Tibial nerve (tissue), 4 donors: Measurements from ENCODE around the gene COPE. TPM values are rescaled to one million over a fixed set of nuclear protein-coding genes. Genes with fewer than 3 reads are reported as not detected.
"Not testable (repeated sequence)": the region's sequence is repeated elsewhere in the genome, so short reads cannot be mapped to it uniquely, and the experiment has no call there.

Source experiments
- DNase-seq, 2 donors: peaks; one replicate each; pipeline ENCODE4 v3.0.0-alpha.2; 2019; ENCODE audit warnings: low spot score in 2 of 2
- H3K27ac ChIP-seq, 4 donors: fragments of 200-600 bp; sonication (generic) in 3 of 4; one replicate each; pipeline ENCODE4 v1.5.1; 2017 to 2019; ENCODE audit warnings: mild to moderate bottlenecking in 1 of 4
- H3K27me3 ChIP-seq, 2 donors: fragments of 200-600 bp; sonication (generic) in 1 of 2; one replicate each; pipeline versions ENCODE4 v1.5.1 to v1.6.0; 2017 to 2019
- H3K36me3 ChIP-seq, 3 donors: fragments of 200-600 bp; sonication (generic); one replicate each; pipeline ENCODE4 v1.5.1; 2018 to 2019
- H3K4me1 ChIP-seq, 4 donors: fragments of 200-600 bp; sonication (generic) in 3 of 4; one replicate each; pipeline ENCODE4 v1.5.1; 2017 to 2019
- H3K4me3 ChIP-seq, 4 donors: fragments of 200-600 bp; sonication (generic) in 3 of 4; one replicate each; pipeline ENCODE4 v1.5.1; 2017 to 2019; ENCODE audit warnings: mild to moderate bottlenecking in 1 of 4, moderate library complexity in 1 of 4
- H3K9me3 ChIP-seq, 4 donors: fragments of 200-600 bp; sonication (generic) in 3 of 4; one replicate each; pipeline ENCODE4 v1.5.1; 2017 to 2019
- EP300 ChIP-seq, 2 donors: sonication (generic); formaldehyde crosslinking; IDR thresholded peaks; one replicate each; pipeline ENCODE4 v1.6.1; 2017; ENCODE audit warnings: antibody characterized with exemption in 2 of 2, mild to moderate bottlenecking in 1 of 2
- POLR2A ChIP-seq, 2 donors: fragments of 450-650 bp; IDR thresholded peaks; one replicate each; pipeline ENCODE4 v1.6.1; 2017; ENCODE audit warnings: antibody characterized with exemption in 2 of 2, mild to moderate bottlenecking in 2 of 2, moderate library complexity in 2 of 2
- whole genome bisulfite sequencing, 2 donors: methylation state at CpG; one replicate each; pipeline ENCODE4 v1.1.5; 2018; 5-methylcytosine and 5-hydroxymethylcytosine counted together
- total RNA-seq, 4 donors: library from RNA; depleted of rRNA; stranded (reverse); fragments of >200 nt; gene quantifications; one replicate each; pipeline ENCODE4 v1.1.0, GENCODE V29; 2016
- TF ChIP-seq, protein P1 (sequence below), 5 experiments: fragments of 200-600 bp in 3 of 5; fragments of 450-650 bp in 2 of 5; sonication (generic) in 3 of 5; IDR thresholded peaks; one replicate each; pipeline ENCODE4 v1.5.1; 2016 to 2019; ENCODE audit warnings: antibody characterized with exemption in 5 of 5, mild to moderate bottlenecking in 3 of 5, moderate library complexity in 2 of 5

COPE gene
- total RNA-seq, 4 donors from 2014 or later, result 151 to 266 (median 183) TPM

DNA sequence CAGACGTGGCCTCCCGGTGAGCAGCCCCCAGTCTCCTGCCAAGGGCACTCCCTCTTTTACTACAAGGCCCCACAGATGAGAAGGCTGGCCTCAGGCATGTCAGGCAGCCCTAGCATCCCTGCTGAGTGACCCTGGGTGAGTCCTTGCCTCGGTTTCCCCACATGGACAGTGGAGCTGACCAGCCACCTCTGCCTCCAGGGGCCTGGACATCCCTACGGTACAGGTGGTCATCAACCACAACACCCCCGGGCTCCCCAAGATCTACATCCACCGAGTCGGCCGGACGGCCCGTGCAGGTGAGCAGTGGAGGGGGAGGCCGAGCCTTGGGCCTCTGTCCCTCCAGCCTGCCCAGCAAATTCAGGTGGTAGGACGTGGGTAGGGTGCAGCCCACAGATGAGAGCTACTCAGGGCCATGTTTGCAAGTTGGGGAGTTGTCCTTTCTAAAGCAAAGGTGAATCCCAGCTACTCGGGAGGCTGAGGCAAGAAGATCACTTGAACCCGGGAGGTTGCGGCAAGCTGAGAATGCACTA lies 5.6 kb upstream of the COPE start:
- DNase-seq, result no peak
- Histone ChIP-seq H3K4me1 (peaks cover 0 to 16% (median 11%) of the 10 kb centered on the region in 4 donors), H3K27ac (no peak overlapping the region), H3K4me3 (no peak overlapping the region), H3K27me3 (no peaks in the 10 kb centered on the region), H3K9me3 (no peaks in the 10 kb centered on the region), H3K36me3 (peaks cover 0 to 88% (median 21%) of the 10 kb centered on the region in 3 donors)
- TF ChIP-seq EP300 (IDR thresholded peaks at IDR 0.05) (no peak), POLR2A (IDR thresholded peaks at IDR 0.05) (no peak)
- TF ChIP-seq, protein P1, sequence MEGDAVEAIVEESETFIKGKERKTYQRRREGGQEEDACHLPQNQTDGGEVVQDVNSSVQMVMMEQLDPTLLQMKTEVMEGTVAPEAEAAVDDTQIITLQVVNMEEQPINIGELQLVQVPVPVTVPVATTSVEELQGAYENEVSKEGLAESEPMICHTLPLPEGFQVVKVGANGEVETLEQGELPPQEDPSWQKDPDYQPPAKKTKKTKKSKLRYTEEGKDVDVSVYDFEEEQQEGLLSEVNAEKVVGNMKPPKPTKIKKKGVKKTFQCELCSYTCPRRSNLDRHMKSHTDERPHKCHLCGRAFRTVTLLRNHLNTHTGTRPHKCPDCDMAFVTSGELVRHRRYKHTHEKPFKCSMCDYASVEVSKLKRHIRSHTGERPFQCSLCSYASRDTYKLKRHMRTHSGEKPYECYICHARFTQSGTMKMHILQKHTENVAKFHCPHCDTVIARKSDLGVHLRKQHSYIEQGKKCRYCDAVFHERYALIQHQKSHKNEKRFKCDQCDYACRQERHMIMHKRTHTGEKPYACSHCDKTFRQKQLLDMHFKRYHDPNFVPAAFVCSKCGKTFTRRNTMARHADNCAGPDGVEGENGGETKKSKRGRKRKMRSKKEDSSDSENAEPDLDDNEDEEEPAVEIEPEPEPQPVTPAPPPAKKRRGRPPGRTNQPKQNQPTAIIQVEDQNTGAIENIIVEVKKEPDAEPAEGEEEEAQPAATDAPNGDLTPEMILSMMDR (IDR thresholded peaks at IDR 0.05), result no peak
- 90 to 93% methylated on average over 8 to 15 of the region's 15 CpGs for WGBS, 2 donors

DNA sequence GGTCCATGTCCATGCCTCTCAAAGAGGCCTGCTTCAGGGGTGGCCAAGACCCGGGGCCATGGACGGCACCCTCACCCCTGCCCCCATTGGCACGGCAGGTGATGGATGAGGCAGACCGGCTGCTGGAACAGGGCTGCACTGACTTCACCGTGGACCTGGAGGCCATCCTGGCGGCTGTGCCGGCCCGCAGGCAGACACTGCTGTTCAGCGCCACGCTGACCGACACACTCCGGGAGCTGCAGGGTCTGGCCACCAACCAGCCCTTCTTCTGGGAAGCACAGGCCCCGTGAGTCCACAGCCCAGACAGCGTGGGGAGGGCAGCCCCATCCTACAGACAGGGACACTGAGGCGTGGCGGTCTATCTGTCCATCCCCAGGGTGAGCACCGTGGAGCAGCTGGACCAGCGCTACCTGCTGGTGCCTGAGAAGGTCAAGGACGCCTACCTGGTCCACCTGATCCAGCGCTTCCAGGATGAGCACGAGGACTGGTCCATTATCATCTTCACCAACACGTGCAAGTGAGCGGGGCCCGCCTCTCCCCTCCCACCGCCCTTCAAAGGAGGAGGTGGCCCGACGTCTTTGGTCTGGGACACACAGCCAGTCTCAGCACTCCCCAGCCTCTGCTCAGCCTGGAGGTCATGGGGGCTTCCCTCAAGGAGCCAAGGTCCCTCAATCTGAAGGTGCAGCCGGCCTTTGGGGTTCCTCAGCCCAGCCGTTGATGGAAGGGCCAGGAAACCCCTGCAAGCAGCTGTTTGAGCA lies 3.2 kb upstream of the COPE start:
- no peak for DNase-seq
- WGBS, 2 donors, result 85 to 88% methylated on average over 28 of the region's 29 CpGs
- H3K36me3 ChIP-seq, result peaks cover 0 to 65% (median 21%) of the 10 kb centered on the region in 3 donors

DNA sequence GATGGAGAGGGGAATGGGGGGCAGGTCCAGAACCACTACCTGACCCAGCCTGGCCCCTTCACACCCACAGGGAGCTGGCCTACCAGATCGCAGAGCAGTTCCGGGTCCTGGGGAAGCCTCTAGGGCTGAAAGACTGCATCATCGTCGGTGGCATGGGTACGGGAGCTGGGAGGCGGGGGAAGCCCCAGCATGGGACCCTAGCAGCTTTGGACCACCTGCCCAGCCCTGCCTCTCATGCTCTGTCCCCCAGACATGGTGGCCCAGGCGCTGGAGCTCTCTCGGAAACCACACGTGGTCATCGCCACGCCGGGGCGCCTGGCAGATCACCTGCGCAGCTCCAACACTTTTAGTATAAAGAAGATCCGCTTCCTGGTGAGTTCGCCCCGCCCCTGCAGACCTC lies 2.4 kb upstream of the COPE start:
- Histone ChIP-seq H3K4me3 (no peak overlapping the region), H3K36me3 (peaks cover 0 to 57% (median 21%) of the 10 kb centered on the region in 3 donors), H3K9me3 (no peaks in the 10 kb centered on the region), H3K27ac (no peak overlapping the region), H3K27me3 (no peaks in the 10 kb centered on the region), H3K4me1 (peaks cover 0 to 32% (median 19%) of the 10 kb centered on the region in 4 donors)
- no peak for DNase-seq
- WGBS, 2 donors, result 93% methylated on average over 13 to 17 of the region's 17 CpGs
- TF ChIP-seq, protein P1 (IDR thresholded peaks at IDR 0.05), result no peak
- TF ChIP-seq POLR2A (IDR thresholded peaks at IDR 0.05), result no peak

More for the DNA sequence above, 3.2 kb upstream of the COPE start:
- Histone ChIP-seq H3K27ac (no peak overlapping the region), H3K4me3 (no peak overlapping the region), H3K9me3 (no peaks in the 10 kb centered on the region), H3K27me3 (no peaks in the 10 kb centered on the region), H3K4me1 (peaks cover 0 to 29% (median 18%) of the 10 kb centered on the region in 4 donors)
- TF ChIP-seq EP300 (IDR thresholded peaks at IDR 0.05) (no peak), POLR2A (IDR thresholded peaks at IDR 0.05) (no peak)
- TF ChIP-seq, protein P1 (IDR thresholded peaks at IDR 0.05), result no peak

DNA sequence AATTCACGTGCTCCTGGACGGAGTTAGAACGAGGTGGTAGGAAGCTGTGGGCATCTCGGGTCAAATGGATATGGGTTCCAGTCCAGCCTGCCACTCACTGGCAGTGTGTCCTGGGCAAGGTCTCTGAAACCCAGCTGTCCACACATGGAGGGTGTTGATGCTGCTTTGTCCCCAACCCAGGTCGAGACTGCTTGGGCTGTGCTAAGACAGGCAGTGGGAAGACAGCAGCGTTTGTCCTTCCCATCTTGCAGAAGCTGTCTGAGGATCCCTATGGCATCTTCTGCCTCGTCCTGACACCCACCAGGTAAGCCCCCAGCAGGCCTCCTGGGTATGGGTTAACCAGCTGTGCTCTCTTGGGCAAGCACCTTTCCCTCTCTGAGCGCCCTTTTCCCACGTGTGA lies 1.2 kb upstream of the COPE start:
- no peaks in the 10 kb centered on the region for H3K9me3 ChIP-seq
- H3K27me3 ChIP-seq, result no peaks in the 10 kb centered on the region
- DNase-seq, result no peak
- H3K4me3 ChIP-seq, result peak overlapping the region; percentile 78 to 94 (median 82)
- TF ChIP-seq POLR2A (IDR thresholded peaks at IDR 0.05) (no peak), EP300 (IDR thresholded peaks at IDR 0.05) (no peak)
- TF ChIP-seq, protein P1 (IDR thresholded peaks at IDR 0.05), result no peak
- H3K36me3 ChIP-seq, result peaks cover 0 to 53% (median 21%) of the 10 kb centered on the region in 3 donors
- peaks cover 0 to 44% (median 19%) of the 10 kb centered on the region in 4 donors for H3K4me1 ChIP-seq
- H3K27ac ChIP-seq, result peak overlapping the region in 2 of 4 donors; percentile 75 to 92
- 58 to 62% methylated on average over 9 of the region's 9 CpGs for WGBS, 2 donors

DNA sequence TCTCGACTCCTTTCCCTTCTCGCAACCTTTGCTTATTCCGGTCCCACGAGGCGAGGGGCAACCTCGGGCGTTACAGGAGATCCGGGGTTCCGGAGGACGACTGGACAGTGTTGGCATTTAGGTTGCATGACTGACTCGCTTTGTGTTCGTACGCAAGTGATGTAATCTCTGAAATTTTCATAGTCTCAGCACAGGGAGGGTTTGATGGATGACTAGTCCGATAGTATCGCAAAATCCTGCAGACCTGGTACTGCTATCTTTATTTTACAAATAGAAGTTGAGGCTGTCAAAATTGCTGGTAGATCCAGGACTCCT lies 670 bp upstream of the COPE start:
- TF ChIP-seq, protein P1 (IDR thresholded peaks at IDR 0.05), result no peak
- TF ChIP-seq POLR2A (IDR thresholded peaks at IDR 0.05), result no peak
- TF ChIP-seq EP300 (IDR thresholded peaks at IDR 0.05), result no peak
- Histone ChIP-seq H3K4me3 (peak overlapping the region; percentile 78 to 94 (median 82)), H3K27me3 (no peaks in the 10 kb centered on the region), H3K9me3 (no peaks in the 10 kb centered on the region), H3K36me3 (peaks cover 0 to 53% (median 21%) of the 10 kb centered on the region in 3 donors), H3K4me1 (peaks cover 0 to 50% (median 19%) of the 10 kb centered on the region in 4 donors), H3K27ac (peak overlapping the region in 3 of 4 donors; percentile 67 to 92 (median 75))
- 0 to 1% methylated on average over 15 of the region's 15 CpGs for WGBS, 2 donors
- DNase-seq, result no peak

DNA sequence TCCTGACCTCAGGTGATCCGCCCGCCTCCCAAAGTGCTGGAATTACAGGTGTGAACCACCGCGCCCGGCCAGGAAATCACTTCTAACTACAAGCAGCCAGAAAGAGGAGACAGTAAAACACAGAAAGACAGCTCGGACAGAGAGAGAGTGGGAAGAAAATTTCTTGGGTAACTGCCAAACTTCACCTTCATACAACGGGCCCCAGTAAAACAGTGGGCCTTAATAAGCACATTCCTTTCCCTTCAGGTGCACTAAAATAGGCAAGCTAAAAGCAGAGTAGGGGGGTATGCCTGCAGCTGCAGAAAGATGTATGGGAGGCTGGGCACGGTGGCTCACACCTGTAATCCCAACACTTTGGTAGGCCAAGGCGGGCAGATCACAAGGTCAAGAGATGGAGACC lies 1.6 kb downstream of the COPE start:
- not testable (repeated sequence) for DNase-seq, H3K27me3 ChIP-seq, H3K9me3 ChIP-seq, H3K4me3 ChIP-seq, H3K27ac ChIP-seq
- Histone ChIP-seq H3K36me3 (peaks cover 0 to 53% (median 9%) of the 10 kb centered on the region in 3 donors), H3K4me1 (peaks cover 0 to 50% (median 19%) of the 10 kb centered on the region in 4 donors)
- 82 to 85% methylated on average over 9 of the region's 9 CpGs for WGBS, 2 donors
